ENCODE measurements around the gene PAQR4. TPM values are rescaled to one million over a fixed set of nuclear protein-coding genes. Genes with fewer than 3 reads are reported as not detected.

PAQR4 gene
- total RNA-seq, 2 donors from 2014 or later, result 5.8 to 10.1 TPM

DNA sequence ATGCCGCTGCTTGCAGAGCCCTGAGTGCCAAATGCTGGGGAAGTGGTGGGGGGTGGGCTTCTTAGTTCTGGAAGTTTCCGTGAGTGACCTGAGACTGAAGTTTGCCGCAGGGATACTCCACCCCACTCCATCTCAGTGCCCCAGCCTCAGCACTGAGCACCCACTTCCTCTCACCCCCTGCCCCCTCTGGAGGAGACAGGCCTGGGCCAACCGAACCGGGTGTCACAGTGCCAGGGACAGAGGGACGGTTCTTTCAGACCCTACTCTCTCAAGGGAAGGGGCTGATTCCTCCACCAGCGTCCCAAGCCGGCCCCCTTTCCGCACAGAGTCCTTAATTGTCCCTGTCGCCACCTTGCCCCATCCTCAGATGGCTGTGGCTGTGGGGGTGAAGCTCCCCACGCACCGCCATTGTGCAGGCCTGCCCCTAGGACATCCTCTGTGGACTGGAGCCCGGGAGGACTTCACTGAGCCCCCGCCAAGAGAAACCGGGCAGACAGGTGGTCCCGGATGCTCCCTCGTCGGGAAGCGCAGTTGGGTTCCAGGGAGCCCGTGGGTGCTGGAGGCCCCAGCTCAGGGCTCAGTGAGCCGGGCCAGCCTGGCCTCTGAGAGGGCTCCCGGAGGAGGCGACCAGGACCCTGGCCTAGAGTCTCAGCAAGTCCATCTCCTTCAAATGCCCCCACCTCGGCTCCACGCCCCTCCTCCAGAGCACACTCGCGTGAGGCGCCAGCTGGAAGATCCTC, 6.6 kb upstream of the PAQR4 start:
- intact Hi-C loops (cut with DNase I), result no loop called here
- DNase-seq (no peak), ATAC-seq (no peak)

DNA sequence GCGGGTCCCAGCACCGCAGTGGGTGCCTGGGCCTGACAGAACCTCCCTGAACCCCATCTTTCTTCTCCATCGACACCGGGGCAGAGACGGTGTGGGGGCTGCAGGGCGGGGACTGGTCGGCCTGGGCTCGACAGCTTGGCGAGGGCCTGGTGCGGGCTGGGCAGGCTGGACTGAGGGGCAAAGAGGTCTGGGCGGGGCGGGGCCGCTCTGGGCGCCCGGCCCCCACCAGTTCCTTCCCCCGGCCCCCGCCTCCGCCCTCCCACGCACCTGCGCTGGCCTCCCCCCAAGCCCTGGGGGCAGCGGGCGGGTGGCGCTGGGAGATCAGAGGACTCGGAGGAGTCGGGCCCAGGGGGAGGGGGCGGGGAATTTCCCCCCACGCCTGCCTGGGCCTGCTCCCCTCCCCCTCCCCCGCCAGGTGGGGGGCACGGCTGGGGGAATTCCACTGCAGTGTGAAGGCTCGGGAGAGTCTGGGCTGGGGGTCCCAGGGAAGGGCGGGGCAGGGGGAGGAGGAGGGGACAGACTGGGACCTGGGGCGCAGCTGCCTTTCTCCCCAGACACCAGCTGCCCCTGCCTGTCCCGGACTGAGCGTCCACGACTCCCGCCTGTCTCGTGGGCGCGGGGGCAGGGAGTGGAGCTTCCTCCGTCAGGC, 6.0 kb upstream of the PAQR4 start:
- ATAC-seq, result no peak
- DNase-seq, result no peak

DNA sequence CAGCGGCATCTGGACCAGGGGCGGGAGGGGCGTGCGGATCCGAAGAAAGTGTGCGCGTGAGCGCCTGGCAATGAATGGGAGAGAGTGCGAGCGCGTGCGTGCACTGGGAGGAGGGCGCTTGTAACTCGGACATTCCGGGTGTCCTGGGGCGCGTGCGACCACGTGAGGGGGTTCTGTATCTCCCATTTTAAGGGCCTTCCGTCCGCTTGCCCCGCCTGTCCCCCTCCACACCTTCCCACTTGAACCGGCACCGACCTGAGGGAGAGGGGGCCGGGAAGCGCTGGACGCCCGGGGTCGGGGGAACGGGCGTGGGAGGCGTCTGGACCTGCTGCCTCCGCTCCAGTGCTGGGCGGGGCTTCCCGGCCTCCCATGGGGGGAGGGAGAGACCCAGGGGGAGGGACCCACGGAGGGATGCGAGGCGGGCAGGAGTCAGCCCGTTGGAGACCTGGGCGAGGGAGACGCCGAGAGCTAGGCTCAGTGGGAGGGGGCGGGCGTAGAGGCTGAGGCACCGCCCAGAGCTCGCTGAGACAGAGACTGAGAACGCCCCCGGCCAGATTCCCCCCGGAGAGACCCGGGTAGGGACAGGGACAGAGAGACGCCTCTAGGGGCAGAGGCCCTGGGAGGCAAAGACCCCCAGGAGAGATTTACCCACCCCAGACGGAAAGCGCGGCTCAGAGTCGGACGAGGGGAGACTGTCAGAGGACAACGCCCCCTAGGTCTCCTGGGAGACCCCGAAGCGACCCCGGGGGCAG, 5.2 kb upstream of the PAQR4 start, which contains the start of gene KREMEN2:
TSS of gene KREMEN2 (plus strand) at position 553 of the 752 bp plus-strand sequence. CDS start 246 bp downstream, outside the sequence.
- DNase-seq, result no peak
- ATAC-seq, result peak in 1 of 2 donors; percentile 10
- intact Hi-C loops (cut with DNase I), result no loop called here

More for the DNA sequence above, 6.0 kb upstream of the PAQR4 start:
- intact Hi-C loops (cut with DNase I), result no loop called here

DNA sequence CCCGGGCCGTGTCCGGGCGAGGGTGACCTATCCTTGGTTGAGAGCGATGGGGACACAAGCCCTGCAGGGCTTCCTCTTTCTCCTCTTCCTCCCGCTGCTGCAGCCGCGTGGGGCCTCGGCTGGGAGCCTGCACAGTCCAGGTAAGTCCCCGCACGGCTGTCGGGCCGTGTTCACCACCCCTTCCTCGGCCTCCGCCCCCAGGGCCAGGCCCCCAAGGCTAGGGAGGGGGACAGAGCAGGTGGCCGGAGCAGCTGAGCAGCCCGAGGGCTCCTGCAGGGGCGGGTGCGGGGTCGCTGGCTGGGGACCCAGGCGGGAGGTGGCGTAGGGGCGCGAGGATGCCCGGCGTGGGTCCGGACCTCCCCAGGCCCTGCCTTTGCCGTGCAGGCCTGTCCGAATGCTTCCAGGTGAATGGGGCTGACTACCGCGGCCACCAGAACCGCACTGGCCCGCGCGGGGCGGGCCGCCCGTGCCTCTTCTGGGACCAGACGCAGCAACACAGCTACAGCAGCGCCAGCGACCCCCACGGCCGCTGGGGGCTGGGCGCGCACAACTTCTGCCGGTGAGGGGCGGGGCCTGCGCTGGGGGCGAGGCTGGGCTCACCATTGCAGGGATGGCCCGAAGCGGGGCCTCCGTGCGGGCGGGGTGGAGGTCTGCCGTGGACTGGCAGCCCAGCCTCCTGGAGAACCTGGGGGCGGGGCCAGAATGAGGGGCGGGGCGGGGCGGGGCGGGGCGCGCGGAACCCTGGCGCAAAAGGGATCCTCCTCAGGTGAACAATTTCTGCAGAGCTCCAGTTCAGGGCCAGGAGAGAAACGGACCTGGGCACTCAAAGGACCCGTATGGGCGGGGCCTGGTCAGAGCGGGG, 4.4 kb upstream of the PAQR4 start:
- no peak for DNase-seq
- ATAC-seq, result peak in 1 of 2 donors; percentile 6
- intact Hi-C loops (cut with DNase I), result no loop called here

DNA sequence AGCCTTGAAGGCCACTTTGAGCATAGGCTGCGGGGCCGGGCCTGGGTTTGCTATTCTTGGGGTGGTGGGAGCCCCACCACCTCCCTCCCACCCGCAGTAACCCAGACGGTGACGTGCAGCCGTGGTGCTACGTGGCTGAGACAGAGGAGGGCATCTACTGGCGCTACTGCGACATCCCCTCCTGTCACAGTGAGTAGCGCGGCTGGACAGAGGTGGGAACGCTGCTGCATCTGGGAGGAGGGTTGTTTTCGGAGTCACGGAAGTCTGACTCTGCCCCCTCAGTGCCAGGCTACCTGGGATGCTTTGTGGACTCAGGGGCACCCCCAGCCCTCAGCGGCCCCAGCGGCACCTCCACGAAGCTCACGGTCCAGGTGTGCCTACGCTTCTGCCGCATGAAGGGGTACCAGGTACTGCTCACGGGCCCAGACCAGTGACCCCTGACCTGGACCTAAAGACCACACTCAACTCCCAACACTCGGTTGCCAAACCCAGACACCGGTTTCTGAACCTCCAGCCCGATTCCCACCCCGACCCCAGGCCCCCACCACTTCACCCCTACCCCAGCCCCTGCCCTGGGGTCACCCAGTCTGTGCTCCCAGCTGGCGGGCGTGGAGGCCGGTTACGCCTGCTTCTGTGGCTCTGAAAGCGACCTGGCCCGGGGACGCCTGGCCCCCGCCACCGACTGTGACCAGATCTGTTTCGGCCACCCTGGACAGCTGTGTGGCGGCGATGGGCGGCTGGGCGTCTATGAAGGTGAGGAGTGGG, 2.9 kb upstream of the PAQR4 start:
- ATAC-seq (no peak), DNase-seq (no peak)
- intact Hi-C loops (cut with DNase I), result no loop called here

DNA sequence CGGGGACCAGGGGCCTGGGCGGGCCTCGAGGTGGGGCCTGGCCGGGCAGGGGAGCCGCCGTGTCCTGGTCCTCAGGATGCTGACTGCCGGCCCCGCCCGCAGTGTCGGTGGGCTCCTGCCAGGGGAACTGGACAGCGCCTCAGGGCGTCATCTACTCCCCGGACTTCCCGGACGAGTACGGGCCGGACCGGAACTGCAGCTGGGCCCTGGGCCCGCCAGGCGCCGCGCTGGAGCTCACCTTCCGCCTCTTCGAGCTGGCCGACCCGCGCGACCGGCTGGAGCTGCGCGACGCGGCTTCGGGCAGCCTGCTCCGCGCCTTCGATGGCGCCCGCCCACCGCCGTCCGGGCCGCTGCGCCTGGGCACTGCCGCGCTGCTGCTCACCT, 2.3 kb upstream of the PAQR4 start:
- ATAC-seq, result no peak
- intact Hi-C loops (cut with DNase I), result no loop called here
- DNase-seq, result no peak

DNA sequence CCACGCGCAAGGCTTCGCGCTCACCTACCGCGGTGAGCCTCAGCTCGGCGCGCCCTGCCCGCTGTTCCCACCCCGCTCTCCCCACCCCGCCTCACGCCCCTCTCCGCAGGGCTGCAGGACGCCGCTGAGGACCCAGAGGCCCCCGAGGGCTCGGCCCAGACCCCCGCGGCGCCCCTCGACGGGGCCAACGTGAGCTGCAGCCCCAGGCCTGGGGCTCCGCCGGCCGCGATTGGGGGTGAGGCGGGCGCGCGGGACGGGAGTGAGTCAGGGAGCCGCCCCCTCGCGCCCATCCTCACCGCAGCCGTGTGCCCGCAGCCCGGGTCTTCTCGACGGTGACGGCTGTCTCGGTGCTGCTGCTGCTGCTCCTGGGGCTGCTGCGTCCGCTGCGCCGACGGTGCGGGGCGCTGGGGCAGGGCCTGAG, 1.9 kb upstream of the PAQR4 start:
- ATAC-seq, result no peak
- DNase-seq, result no peak
- intact Hi-C loops (cut with DNase I), result no loop called here

DNA sequence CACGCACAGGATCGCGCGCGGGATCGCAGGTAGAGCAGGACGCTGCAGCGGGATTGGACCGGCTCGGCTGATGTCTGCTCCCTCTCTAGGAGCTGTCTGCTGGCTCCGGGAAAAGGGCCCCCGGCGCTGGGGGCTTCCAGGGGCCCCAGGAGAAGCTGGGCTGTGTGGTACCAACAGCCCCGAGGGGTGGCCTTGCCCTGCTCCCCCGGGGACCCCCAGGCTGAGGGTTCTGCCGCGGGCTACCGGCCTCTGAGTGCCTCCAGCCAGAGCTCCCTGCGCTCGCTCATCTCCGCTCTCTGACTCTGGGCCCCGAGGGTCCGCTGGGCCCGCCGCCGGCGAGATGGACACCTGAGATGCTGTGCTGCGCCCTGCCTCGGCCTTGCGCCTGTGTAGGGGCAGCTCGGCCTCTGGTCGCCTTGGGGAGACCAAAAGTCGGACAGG, 1.4 kb upstream of the PAQR4 start:
- intact Hi-C loops (cut with DNase I), result no loop called here
- DNase-seq, result no peak
- no peak for ATAC-seq

DNA sequence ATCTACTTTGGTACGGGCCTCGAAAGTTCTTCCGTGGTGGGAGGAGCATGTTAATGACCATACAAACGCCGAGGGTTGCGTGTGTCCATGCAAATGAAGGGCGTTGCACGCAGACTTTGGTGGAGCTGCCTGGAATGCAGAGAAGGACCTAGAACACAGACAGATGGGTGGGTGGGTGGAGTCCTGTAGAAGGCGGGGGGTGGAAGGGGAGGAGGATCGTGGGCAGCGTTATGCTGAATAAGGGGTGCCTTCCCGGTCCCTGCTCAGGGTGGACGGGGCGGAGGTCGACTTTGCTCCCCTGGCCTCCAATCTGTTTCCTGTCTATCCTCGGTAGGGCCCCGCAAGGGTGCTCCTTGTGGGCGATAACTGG, 795 bp upstream of the PAQR4 start:
- no peak for DNase-seq
- intact Hi-C loops (cut with DNase I), result no loop called here
- ATAC-seq, result no peak

DNA sequence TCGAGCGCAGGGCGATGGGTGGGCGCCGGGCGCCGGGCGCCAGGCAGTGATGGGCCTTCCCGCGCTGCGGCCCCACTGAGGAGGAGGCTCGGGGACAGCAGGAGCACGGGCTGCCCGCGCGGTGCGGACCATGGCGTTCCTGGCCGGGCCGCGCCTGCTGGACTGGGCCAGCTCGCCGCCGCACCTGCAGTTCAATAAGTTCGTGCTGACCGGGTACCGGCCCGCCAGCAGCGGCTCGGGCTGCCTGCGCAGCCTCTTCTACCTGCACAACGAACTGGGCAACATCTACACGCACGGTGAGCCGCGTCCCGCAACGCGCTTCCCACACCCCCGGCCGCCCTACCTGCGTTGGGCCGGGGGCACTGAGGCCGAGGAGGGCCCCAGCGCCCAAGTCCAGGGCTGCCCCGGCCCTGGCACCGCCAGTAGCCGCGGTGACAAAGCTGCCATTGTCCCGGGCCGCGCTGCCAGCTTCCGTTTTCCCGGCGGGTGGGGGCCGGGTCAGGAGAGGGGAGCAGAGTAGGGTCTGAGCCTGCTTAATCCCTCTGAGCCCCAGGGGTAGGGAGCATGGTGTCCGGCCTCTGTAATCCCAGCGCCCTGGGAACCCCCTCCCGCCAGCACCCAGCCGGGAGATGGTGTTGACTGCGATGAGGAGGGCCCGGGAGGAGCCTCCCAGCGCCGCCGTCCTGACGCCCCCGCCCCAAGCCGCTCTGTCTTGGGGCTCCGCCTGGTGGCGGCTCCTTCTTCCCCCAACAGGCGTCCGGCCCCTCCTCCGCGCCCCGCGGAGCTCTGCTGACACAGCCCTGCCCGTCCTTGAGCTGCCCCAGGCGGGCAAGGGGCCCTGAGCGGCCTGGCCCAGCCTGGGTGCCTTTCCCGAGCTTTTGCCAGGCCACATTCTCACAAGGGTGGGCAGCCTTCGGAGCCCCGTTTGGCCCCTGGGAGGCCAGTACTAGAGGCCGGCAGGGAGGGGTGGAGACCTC, 685 bp downstream of the PAQR4 start:
- intact Hi-C loops (cut with DNase I), result no loop called here
- ATAC-seq (peak; percentile 14 to 33), DNase-seq (peak; percentile 68)

DNA sequence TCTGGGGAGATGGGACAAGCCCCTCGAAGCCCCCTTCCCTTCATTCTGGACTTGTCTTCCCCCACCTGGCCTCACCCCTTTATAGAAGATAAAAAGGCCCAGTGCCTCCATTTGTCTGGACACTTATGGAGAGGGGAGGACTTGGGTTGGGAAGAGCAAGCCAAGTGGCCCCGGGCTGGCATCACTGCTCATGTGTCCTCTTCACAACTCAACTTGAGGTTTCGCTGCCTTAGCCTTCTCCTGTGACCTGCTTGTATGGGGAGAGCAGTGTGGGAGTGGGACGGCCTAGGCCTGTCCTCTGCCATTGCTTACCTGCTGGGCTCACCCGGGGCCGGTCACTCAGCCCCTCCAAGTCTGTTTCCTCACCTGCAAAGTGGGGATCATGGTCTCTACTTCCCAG, 1.4 kb downstream of the PAQR4 start:
- ATAC-seq, result no peak
- DNase-seq, result no peak
- intact Hi-C loops (cut with DNase I), result no loop called here

DNA sequence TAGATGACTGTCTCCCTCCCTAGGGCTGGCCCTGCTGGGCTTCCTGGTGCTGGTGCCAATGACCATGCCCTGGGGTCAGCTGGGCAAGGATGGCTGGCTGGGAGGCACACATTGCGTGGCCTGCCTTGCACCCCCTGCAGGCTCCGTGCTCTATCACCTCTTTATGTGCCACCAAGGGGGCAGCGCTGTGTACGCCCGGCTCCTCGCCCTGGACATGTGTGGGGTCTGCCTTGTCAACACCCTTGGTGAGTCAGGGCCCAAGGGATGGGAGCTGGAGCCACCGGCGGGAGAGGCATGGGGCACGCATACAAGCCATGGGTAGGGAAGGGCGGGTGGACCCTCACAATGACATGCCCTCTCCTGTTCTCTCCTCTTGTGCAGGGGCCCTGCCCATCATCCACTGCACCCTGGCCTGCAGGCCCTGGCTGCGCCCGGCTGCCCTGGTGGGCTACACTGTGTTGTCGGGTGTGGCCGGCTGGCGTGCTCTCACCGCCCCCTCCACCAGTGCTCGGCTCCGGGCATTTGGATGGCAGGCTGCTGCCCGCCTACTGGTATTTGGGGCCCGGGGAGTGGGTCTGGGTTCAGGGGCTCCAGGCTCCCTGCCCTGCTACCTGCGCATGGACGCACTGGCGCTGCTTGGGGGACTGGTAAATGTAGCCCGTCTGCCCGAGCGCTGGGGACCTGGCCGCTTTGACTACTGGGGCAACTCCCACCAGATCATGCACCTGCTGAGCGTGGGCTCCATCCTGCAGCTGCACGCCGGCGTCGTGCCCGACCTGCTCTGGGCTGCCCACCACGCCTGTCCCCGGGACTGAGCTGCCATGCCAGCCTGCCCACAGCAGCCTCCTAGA, 2.2 kb downstream of the PAQR4 start:
- intact Hi-C loops (cut with DNase I), result no loop called here
- ATAC-seq (no peak), DNase-seq (no peak)

DNA sequence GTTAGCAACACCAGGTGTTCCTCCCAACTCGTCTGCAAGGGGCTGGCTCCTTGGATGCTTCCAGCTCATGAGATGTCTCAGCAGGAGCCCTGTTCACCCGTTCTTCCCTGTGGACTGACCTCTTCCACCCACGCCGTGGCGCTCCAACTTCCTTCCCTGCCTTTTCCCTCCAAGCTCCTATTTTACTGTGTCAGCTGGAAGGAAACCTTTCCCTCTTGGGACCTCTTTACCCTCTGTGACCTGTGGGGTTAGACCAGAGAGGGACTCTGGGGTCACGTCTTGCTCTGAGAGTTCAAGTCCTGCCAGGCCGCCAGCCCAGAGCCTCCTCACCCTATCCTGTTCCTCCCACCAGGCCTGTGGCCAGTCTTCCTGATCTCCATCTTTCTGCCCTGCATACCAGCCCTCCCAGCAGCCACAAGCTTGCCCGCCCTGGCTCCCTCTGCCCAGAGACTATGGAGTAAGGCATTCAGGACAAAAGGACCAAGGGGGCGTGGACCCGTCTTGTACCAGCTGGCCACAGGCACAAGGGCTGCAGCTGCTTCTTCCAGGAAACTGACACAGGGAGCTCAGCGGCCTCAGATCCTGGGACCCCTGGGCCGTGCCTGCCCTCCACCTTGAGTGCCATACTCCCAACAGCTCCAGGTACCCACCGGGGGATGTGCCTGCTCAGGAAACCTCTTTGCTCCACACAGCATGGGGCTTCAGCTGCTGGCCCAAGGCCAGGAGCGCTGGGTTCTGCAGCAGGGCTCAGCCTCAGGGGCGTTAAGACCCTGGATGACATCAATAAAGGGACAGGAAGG, 3.0 kb downstream of the PAQR4 start:
- intact Hi-C loops (cut with DNase I), result no loop called here
- ATAC-seq, result no peak
- no peak for DNase-seq

DNA sequence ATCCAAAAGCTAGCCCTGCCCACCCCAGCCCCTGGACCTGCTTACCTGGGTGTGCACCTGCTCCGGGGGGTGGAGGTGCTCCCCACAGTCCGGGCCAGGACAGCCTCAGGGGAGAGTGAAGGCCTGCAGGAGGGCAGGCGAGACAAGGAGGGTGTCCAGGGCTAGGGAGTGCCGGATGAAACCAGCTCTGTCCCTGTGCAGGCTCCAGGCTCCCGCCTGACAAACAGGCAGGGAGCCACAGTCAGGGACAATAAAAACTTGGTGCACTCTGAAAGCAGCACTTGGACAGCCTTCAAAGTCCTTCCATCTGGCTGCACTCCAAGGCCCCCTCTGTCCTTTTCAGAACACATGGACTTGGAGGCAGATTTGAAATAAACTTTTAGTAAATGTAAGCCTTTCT, 3.9 kb downstream of the PAQR4 start:
- intact Hi-C loops (cut with DNase I), result no loop called here
- DNase-seq (no peak), ATAC-seq (no peak)

DNA sequence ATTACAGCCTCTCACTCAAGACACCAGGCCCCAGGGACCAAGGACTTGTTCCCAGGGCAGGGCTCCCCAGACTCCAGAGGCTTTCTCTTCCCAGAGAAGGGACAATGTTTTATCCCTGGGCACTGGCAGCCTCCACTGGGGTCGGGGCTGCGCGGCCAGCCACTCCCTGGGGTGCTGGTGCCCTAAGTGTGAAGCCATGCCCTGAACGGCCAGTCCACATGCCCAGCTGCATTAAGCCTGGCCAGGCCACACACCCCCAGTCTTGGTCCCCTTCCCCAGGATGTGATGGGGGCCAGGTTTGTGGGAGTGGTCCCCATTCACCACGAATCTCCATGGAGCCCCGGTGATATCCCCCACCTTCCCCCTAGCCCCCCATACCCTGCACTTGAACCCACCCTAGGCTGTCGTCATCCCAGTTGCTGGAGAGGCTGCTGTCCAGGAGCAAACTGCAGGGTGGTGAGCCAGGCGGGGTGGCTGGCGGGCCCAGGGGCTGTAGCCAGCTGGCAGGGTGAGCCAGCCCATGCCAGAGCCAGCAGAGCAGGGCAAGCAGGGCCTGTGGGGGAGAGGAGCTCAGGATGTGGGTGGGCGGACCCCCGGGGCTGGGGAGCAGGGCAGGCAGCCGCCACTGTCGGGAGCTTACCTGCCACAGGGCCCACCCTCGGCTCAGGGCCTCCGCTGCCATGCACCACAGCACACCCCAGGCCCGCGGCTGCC, 4.6 kb downstream of the PAQR4 start:
- no peak for DNase-seq
- intact Hi-C loops (cut with DNase I), result no loop called here
- ATAC-seq, result no peak
